HG03159 (cell line): Measurements from ENCODE around the gene FAM3D.
A peak's percentile ranks its signal among the peaks of the same experiment; 100 is the strongest.

ENCODE experiments used
- ATAC-seq: cut with Tn5 transposase; IDR thresholded peaks from one replicate; pipeline ENCODE4 v1.9.1; 2021; ENCODE audit warnings: mild to moderate bottlenecking, moderate library complexity; ENCODE audit not compliant: unreplicated experiment

FAM3D gene

DNA sequence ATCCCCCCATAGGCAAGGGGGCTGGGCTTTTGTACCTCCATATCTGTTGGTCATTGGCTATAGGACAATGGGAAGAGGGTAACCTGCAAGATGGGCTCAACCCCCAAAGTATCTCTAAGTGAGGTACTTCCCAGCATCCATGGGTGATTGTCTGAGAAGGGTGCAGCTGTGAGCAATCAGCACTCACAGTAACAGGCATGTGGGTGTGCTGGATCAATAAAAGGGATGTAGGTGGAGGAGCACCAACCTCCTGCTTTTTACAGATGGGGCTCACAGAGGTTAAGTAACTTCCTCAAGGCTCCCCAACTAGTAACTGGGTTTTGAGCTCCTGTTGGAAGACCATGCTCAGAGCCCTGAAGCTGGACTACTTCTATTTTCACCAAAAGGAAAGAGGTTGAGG lies 63.0 kb downstream of the FAM3D start:
- ATAC-seq: no peak

- no peak for ATAC-seq
Measured at GRCh38 chr3:58597770-58598310, 68.7 kb downstream of the FAM3D start.

GRCh38 chr3:58596834-58597518 lies 69.6 kb downstream of the FAM3D start:
- ATAC-seq: no peak

DNA sequence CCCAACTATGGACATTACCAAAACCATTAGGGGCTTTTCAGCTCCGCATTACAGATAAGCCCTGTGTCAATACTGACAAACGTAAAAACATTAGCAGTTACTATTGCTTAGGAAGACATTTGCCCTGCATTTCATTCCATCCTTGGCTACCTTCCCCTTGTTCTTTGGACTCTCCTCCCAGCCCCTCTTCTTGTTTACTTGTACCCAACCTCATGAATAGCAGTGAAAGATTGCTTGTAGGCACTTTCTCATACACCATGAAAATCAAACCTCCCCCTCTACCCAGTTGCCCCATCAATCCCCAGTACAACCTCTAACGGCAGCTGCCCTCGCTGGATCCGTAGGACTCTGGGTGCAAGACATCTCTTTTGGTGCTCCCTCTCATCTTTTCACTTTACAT lies 72.5 kb downstream of the FAM3D start:
- no peak for ATAC-seq

DNA sequence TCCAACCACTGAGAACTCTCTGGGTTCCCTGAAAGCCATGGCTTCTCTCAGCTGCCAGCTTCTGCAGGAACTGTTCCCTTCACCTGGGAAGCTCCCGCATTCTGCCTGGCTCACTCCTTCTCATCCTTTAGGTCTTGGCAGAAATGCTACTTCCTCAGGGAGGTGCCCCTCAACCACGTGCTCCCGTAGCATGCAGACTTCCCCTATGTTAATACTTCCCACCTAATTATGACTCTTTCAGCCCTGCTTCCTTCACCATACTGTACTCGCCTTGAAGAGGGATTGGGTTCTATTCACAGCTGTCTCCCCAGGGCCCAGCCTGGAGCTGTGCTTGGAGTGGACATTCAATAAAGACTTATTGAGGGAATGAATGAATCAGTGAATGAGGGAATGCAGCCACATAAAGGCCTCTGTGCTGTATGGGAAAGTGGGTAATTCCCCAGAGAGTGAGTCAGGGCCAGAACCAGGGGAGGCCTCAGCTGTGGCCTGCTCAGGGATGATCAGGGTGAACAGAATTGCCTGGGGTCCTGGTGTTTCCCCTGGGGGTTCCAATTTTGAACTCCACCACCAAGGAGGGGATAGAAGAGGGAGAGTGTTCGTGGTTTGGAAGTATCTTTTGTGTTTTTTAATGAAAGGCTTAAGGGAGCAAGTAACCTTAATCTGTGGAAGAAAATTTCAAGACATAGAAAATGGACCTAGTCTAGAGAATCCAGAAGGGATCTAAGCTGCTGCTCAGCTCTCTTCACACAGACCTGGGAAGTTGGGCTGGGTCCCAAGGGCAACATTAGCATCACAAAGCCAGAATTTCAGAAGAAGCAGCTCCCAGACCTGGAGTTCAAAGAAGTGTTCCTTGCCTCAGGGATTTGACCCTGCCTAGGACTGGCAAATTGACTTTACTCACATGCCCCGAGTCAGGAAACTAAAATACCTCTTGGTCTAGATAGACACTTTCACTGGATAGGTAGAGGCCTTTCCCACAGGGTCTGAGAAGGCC lies 74.8 kb downstream of the FAM3D start:
- ATAC-seq: no peak

GRCh38 chr3:58588030-58588614 lies 78.5 kb downstream of the FAM3D start:
- no peak for ATAC-seq

GRCh38 chr3:58586776-58587192 lies 79.8 kb downstream of the FAM3D start:
- no peak for ATAC-seq

DNA sequence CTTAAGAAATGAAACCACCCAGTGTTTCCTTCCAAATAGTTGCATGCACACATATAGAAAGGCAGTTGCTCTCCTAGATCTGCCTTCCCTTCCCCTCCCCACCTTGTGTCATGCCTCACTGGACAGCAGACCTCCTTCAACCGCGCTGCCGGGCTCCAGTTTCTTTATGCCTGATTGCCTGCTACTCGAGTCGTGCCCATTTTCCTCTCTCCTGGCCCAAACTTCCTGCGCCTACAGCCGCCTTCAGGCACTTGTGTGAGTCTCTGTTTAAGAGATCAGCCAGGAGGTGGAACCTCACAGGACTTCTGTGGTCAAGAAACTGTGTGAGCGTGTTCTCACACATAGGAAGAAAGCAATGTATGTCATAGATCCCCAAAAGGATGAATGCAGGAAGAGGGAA lies 80.6 kb downstream of the FAM3D start:
- ATAC-seq: no peak

DNA sequence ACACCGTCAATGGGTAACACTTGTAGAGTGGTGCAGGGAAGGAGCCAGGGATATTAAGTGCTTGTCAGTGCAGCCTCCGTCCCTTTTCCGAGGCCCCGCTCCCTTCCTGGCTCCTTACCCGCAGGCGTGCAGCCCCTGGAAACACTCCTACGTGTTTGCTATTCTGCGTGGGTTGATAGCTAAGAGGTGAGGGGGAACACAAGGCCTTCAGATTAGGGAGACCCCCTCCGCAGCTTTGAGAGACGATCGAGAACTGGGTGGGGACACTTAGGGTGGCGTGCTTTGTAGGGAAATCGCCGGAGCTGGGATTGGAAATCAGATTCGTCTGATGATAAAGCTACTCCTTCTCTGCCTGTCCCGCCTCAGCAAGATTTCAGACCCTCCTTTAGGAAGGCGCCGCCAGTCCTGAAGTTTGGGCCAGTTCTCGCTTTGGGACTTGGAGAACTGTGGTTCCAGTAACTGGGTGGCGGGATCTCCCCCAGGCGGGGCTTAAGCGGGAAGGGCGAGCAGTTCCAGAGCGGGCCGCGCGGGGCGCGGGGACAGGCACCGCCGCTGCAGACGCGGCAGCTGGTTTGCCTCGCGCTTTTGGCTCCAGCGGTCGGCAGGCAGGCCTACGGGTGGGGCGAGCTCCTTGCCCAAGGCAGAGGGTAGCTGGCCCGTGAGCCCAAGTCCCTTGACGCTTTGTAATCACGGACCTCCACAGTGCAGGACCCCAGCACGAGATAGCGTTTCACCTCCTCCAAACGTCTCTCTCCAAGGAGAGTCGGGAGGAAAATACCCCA lies 81.4 kb downstream of the FAM3D start:
- ATAC-seq: peak; percentile 92

- no peak for ATAC-seq
Measured at GRCh38 chr3:58584690-58585004, 81.9 kb downstream of the FAM3D start.
